HepG2 (cell line): ENCODE measurements around the gene NFE2L2. TPM values are rescaled to one million over a fixed set of nuclear protein-coding genes. Genes with fewer than 3 reads are reported as not detected.

ENCODE experiments used
- AKNA ChIP-seq: sonication (generic); formaldehyde crosslinking; IDR thresholded peaks from 2 replicates; pipeline ENCODE4 v1.4.0; 2020; ENCODE audit warnings: missing genetic modification reagents, borderline replicate concordance
- ARHGAP35 ChIP-seq: sonication (generic); formaldehyde crosslinking; IDR thresholded peaks from 2 replicates; pipeline ENCODE4 v1.9.0; 2022; ENCODE audit warnings: mild to moderate bottlenecking, inconsistent platforms, moderate library complexity, missing genetic modification reagents, borderline replicate concordance
- CC2D1A ChIP-seq: sonication (generic); formaldehyde crosslinking; IDR thresholded peaks from 2 replicates; pipeline ENCODE4 v1.8.1; 2023; ENCODE audit warnings: mild to moderate bottlenecking, missing genetic modification reagents
- JUN ChIP-seq: sonication (generic); formaldehyde crosslinking; IDR thresholded peaks from 2 replicates; pipeline ENCODE4 v1.4.0; 2020; ENCODE audit warnings: mild to moderate bottlenecking, missing genetic modification reagents
- MAZ ChIP-seq, 2 experiments: sonication (generic) in 1 of 2; formaldehyde crosslinking in 1 of 2; IDR thresholded peaks; 2 replicates each; pipeline versions ENCODE4 v1.5.0 to v1.6.1; 2012 to 2020; ENCODE audit warnings: low read depth in 2 of 2, mild to moderate bottlenecking in 2 of 2, borderline replicate concordance in 1 of 2, improper control_type of control experiment in 1 of 2, low read length in 1 of 2, missing genetic modification reagents in 1 of 2, moderate library complexity in 1 of 2
- MTF1 ChIP-seq: sonication (generic); formaldehyde crosslinking; IDR thresholded peaks from 2 replicates; pipeline ENCODE4 v1.5.0; 2020; ENCODE audit warnings: missing genetic modification reagents
- NAIF1 ChIP-seq: sonication (generic); formaldehyde crosslinking; IDR thresholded peaks from 2 replicates; pipeline ENCODE4 v1.5.0; 2020; ENCODE audit warnings: mild to moderate bottlenecking, missing genetic modification reagents, borderline replicate concordance
- NR2F6 ChIP-seq, 2 experiments: IDR thresholded peaks; 2 replicates each; pipeline ENCODE4 v1.6.1; 2016; ENCODE audit warnings: antibody characterized with exemption in 1 of 2, mild to moderate bottlenecking in 1 of 2
- PHF20 ChIP-seq: sonication (generic); formaldehyde crosslinking; IDR thresholded peaks from 2 replicates; pipeline ENCODE4 v1.5.0; 2020; ENCODE audit warnings: mild to moderate bottlenecking, missing genetic modification reagents
- SUZ12 ChIP-seq: fragments of 150-350 bp; IDR thresholded peaks from 2 replicates; pipeline ENCODE4 v1.6.1; 2014; ENCODE audit warnings: low read depth, low read length
- ZBTB20 ChIP-seq: sonication (generic); formaldehyde crosslinking; IDR thresholded peaks from 2 replicates; pipeline ENCODE4 v1.8.1; 2023; ENCODE audit warnings: missing genetic modification reagents, low read depth, mild to moderate bottlenecking, borderline replicate concordance
- ZNF20 ChIP-seq: sonication (generic); formaldehyde crosslinking; IDR thresholded peaks from 2 replicates; pipeline ENCODE4 v1.4.0; 2020; ENCODE audit warnings: mild to moderate bottlenecking, moderate library complexity, missing genetic modification reagents
- ZNF263 ChIP-seq: sonication (generic); formaldehyde crosslinking; IDR thresholded peaks from 2 replicates; pipeline ENCODE4 v1.4.0; 2020; ENCODE audit warnings: missing genetic modification reagents
- ZNF276 ChIP-seq: sonication (generic); formaldehyde crosslinking; IDR thresholded peaks from 2 replicates; pipeline ENCODE4 v1.4.0; 2020; ENCODE audit warnings: mild to moderate bottlenecking, low read depth, missing genetic modification reagents
- ZNF547 ChIP-seq: sonication (generic); formaldehyde crosslinking; IDR thresholded peaks from 2 replicates; pipeline ENCODE4 v1.5.1; 2020; ENCODE audit warnings: mild to moderate bottlenecking, missing genetic modification reagents
- ZNF552 ChIP-seq: sonication (generic); formaldehyde crosslinking; IDR thresholded peaks from 2 replicates; pipeline ENCODE4 v1.9.0; 2022; ENCODE audit warnings: missing genetic modification reagents, mild to moderate bottlenecking, borderline replicate concordance
- ZNF768 ChIP-seq: sonication (generic); formaldehyde crosslinking; IDR thresholded peaks from 2 replicates; pipeline ENCODE4 v1.4.0; 2020; ENCODE audit warnings: missing genetic modification reagents
- ZNF83 ChIP-seq: sonication (generic); formaldehyde crosslinking; IDR thresholded peaks from 2 replicates; pipeline ENCODE4 v1.4.0; 2020; ENCODE audit warnings: missing genetic modification reagents, mild to moderate bottlenecking, borderline replicate concordance
- ZSCAN30 ChIP-seq: sonication (generic); formaldehyde crosslinking; IDR thresholded peaks from 2 replicates; pipeline ENCODE4 v1.5.0; 2020; ENCODE audit warnings: mild to moderate bottlenecking, missing genetic modification reagents
- polyA plus RNA-seq, 8 experiments: library from polyadenylated mRNA; depleted of rRNA in 3 of 8; stranded (reverse) in 7 of 8; unstranded in 1 of 8; fragments of >200 nt; fragmentation: Illumina TruSeq in 4 of 8; extraction: Trizol in 4 of 8; gene quantifications; 2 replicates each; pipeline versions ENCODE4 v1.2.1 to v1.2.3, GENCODE V29; 2011 to 2016; ENCODE audit warnings: low read depth in 4 of 8, missing spikeins in 1 of 8, mixed read lengths in 1 of 8; ENCODE audit not compliant: insufficient read depth in 1 of 8
- total RNA-seq, 5 experiments: library from RNA; depleted of rRNA; stranded (reverse); fragments of >200 nt; fragmentation: Illumina TruSeq; extraction: Trizol; gene quantifications; 2 replicates each; pipeline ENCODE4 v1.2.3, GENCODE V29; 2016; ENCODE audit warnings: low read depth in 1 of 5
- TF ChIP-seq, protein P1 (sequence below): sonication (generic); formaldehyde crosslinking; IDR thresholded peaks from 2 replicates; pipeline ENCODE4 v1.4.0; 2020; ENCODE audit warnings: low read depth, mild to moderate bottlenecking, missing genetic modification reagents

NFE2L2 gene
- total and polyA plus RNA-seq, 2 of the 13 experiments (the other 11 are each of a cell fraction or from before 2014, with no cell fraction given) = 84.6 to 215 TPM

DNA sequence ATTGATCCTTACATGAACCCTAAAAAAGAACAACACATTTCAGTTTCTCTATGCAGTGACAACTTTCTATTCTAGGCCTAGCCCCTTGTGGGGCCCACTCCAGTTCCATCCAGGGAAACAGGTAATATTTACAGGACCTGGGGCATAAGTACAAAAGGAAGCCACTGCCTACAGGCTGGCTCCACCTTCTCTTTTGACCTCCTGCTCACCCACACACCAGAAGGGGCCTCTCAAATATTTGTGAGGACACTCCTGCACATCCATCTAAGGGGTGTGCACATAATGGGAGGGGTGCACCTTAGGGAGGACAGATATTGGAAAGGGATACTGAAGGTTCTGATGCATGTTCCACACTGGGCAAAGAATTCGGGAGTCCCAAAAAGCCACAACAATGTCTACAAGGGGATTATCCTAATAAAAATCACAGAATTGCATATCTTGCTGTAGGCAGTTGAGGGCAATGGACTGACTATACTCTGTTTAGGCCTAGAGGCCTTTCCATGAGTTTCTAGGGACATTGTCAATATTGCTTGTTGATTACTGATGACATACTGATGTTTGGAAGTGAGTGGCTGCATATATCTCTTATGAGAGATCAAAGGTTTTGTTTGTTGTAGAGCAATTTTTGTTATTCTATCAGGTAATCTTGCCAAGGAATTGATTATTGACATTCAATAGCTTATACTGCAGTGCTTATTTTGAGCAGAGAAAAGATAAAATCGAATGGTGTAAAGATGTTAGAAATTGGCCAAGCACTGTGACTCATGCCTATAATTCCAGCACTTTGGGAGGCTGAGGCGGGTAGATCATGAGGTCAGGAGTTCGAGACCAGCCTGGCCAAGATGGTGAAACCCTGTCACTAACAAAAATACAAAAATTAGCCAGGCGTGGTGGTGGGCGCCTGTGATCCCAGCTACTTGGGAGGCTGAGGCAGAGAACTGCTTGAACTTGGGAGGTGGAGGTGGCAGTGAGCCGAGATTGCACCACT is 75.8 kb downstream of the NFE2L2 start (continued):
- no peak for TF ChIP-seq ZNF263 (CRISPR knock-in tag)
- TF ChIP-seq ZNF20 (CRISPR knock-in tag) = no peak
- peak; percentile 89 for TF ChIP-seq NR2F6 (IDR thresholded peaks at IDR 0.05)
- TF ChIP-seq NR2F6 (CRISPR knock-in tag; IDR thresholded peaks at IDR 0.05) = peak; percentile 90
- no peak for TF ChIP-seq ZNF83
- no peak for TF ChIP-seq MTF1 (CRISPR knock-in tag)
- no peak for TF ChIP-seq AKNA (CRISPR knock-in tag)
- no peak for TF ChIP-seq ZNF768
- peak; percentile 81; the same call in 1 of the 2 replicates for TF ChIP-seq ZSCAN30 (CRISPR knock-in tag)
- no peak for TF ChIP-seq CC2D1A (CRISPR knock-in tag)
- no peak for TF ChIP-seq ZNF552 (CRISPR knock-in tag)
- TF ChIP-seq PHF20 (CRISPR knock-in tag) = no peak
- TF ChIP-seq NAIF1 (CRISPR knock-in tag) = peak; percentile 46; the same call in 1 of the 2 replicates
- TF ChIP-seq SUZ12 = no peak
- TF ChIP-seq, protein P1, sequence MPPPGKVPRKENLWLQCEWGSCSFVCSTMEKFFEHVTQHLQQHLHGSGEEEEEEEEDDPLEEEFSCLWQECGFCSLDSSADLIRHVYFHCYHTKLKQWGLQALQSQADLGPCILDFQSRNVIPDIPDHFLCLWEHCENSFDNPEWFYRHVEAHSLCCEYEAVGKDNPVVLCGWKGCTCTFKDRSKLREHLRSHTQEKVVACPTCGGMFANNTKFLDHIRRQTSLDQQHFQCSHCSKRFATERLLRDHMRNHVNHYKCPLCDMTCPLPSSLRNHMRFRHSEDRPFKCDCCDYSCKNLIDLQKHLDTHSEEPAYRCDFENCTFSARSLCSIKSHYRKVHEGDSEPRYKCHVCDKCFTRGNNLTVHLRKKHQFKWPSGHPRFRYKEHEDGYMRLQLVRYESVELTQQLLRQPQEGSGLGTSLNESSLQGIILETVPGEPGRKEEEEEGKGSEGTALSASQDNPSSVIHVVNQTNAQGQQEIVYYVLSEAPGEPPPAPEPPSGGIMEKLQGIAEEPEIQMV (CRISPR knock-in tag) = no peak
- TF ChIP-seq MAZ (IDR thresholded peaks at IDR 0.05; ENCODE audit: borderline replicate concordance, low read depth, low read length) = peak; percentile 18; the same call in 1 of the 2 replicates
- TF ChIP-seq MAZ (CRISPR knock-in tag; IDR thresholded peaks at IDR 0.05; ENCODE audit: low read depth) = peak; percentile 81
- no peak for TF ChIP-seq ZNF276 (CRISPR knock-in tag)
- TF ChIP-seq ZNF547 (CRISPR knock-in tag) = no peak
- peak; percentile 92 for TF ChIP-seq ZBTB20 (CRISPR knock-in tag)
- TF ChIP-seq JUN = peak; percentile 72; the same call in 1 of the 2 replicates
- no peak for TF ChIP-seq ARHGAP35 (CRISPR knock-in tag)
